Measurements from ENCODE around the gene CYP19A1. TPM values are rescaled to one million over a fixed set of nuclear protein-coding genes. Genes with fewer than 3 reads are reported as not detected.

CYP19A1 gene
- total and polyA plus RNA-seq, 2 of the 8 experiments (the other 6 are each of a cell fraction or from before 2014, with no cell fraction given): not detected

- Histone ChIP-seq H4K20me1 (replicated peaks in 1 of 2; ENCODE audit: control insufficient read depth in 1 of 2, insufficient read depth in 2 of 2, low read length in 2 of 2) (no peaks in the 10 kb centered on the region), H2BK12ac (ENCODE audit: low read depth, low read length) (no peak overlapping the region), H3K4ac (replicated peaks; ENCODE audit: insufficient read length, low read depth, low read length) (no peak overlapping the region), H3K9ac (replicated peaks in 1 of 4; ENCODE audit: extremely low read depth in 1 of 4, low read depth in 3 of 4, low read length in 3 of 4) (no peak overlapping the region), H2BK5ac (ENCODE audit: low read depth, low read length) (no peak overlapping the region), H4K5ac (ENCODE audit: insufficient read length, low read depth, low read length) (no peak overlapping the region), H2AFZ (ENCODE audit: low read length) (no peak overlapping the region), H3K56ac (replicated peaks; ENCODE audit: insufficient read length, low read depth, low read length) (no peak overlapping the region), H3K4me2 (ENCODE audit: insufficient read depth in 1 of 2, low read depth in 2 of 2, low read length in 2 of 2) (no peak overlapping the region), H3K23me2 (ENCODE audit: low read depth, low read length) (no peaks in the 10 kb centered on the region), H2BK20ac (ENCODE audit: low read length) (no peak overlapping the region), H2BK120ac (replicated peaks; ENCODE audit: low read depth, low read length) (no peak overlapping the region), H3K23ac (ENCODE audit: insufficient read length) (no peak overlapping the region), H3K18ac (ENCODE audit: extremely low read depth, low read length) (no peak overlapping the region), H3K14ac (ENCODE audit: insufficient read length) (no peak overlapping the region), H3K27ac (ENCODE audit: low read depth, low read length) (no peak overlapping the region), H3K4me1 (replicated peaks in 1 of 4; ENCODE audit: control insufficient read depth in 3 of 4, insufficient read depth in 4 of 4, low read length in 3 of 4) (no peaks in the 10 kb centered on the region), H2AK5ac (ENCODE audit: low read depth, low read length) (no peak overlapping the region), H3K27me3 (replicated peaks in 1 of 4; ENCODE audit: control insufficient read depth in 3 of 4, extremely low read depth in 1 of 4, insufficient read depth in 3 of 4, low read length in 3 of 4) (no peaks in the 10 kb centered on the region), H3K79me2 (ENCODE audit: control insufficient read depth in 1 of 2, insufficient read depth in 2 of 2, low read length in 2 of 2) (no peaks in the 10 kb centered on the region), H3K36me3 (ENCODE audit: control insufficient read depth in 2 of 4, insufficient read depth in 4 of 4, low read length in 3 of 4) (no peaks in the 10 kb centered on the region), H3K4me3 (ENCODE audit: extremely low read depth in 1 of 4, insufficient read depth in 2 of 4, low read depth in 3 of 4, low read length in 4 of 4) (no peak overlapping the region), H3K9me3 (ENCODE audit: insufficient read depth in 2 of 2, low read depth in 1 of 2, low read length in 1 of 2) (no peaks in the 10 kb centered on the region), H4K91ac (replicated peaks; ENCODE audit: insufficient read length, low read length) (no peak overlapping the region), H2BK15ac (ENCODE audit: low read length) (no peak overlapping the region), H3K79me1 (ENCODE audit: low read depth, low read length) (no peaks in the 10 kb centered on the region; the same call in 1 of the 2 replicates), H4K8ac (ENCODE audit: extremely low read depth, insufficient read depth, low read length) (no peak overlapping the region)
- WGBS, 2 experiments (ENCODE audit: extremely low coverage in 1 of 2, insufficient coverage in 1 of 2, insufficient read length in 1 of 2, insufficient replicate concordance in 2 of 2, low coverage in 1 of 2, low lambda C conversion rate in 2 of 2, missing lambda C conversion rate in 1 of 2): 77% methylated on average over 3 of the region's 3 CpGs; no CpG with 5 or more reads in 1 of the 2 experiments
- FAIRE-seq (no peak), DNase-seq (ENCODE audit: low read depth in 1 of 2, low spot score in 2 of 2) (no peak)
- ChIA-PET CTCF (ENCODE audit: partially characterized antibody) (interaction anchor here (3.2 kb wide), 1 partner anchor 8 kb away, joined by 17 read pairs; no protein-coding TSS in a partner anchor), POLR2A (ENCODE audit: partially characterized antibody) (interaction anchor here (0.6 kb wide), 1 partner anchor 819 kb away, joined by 3 read pairs; no protein-coding TSS in a partner anchor)
- TF ChIP-seq NRF1 (IDR thresholded peaks at IDR 0.05; ENCODE audit: low read depth, low read length): no peak
- TF ChIP-seq ZNF274 (IDR thresholded peaks at IDR 0.05; ENCODE audit: borderline replicate concordance, extremely low read depth, low read length): no peak
- no peak for TF ChIP-seq CEBPB (IDR thresholded peaks at IDR 0.05; ENCODE audit: low read depth, low read length)
- TF ChIP-seq POU5F1 (IDR thresholded peaks at IDR 0.05; ENCODE audit: low read depth, low read length): no peak
- TF ChIP-seq EP300 (IDR thresholded peaks at IDR 0.05; ENCODE audit: borderline replicate concordance in 1 of 2, low read depth in 2 of 2, low read length in 2 of 2): no peak
- no peak for TF ChIP-seq SIRT6 (IDR thresholded peaks at IDR 0.05; ENCODE audit: low read length)
- TF ChIP-seq TAF1 (IDR thresholded peaks at IDR 0.05; ENCODE audit: low read depth, low read length): no peak
- no peak for TF ChIP-seq CTCF (IDR thresholded peaks at IDR 0.05; ENCODE audit: control extremely low read depth in 1 of 3, insufficient read depth in 1 of 3, low read depth in 1 of 3, low read length in 3 of 3)
- no peak for TF ChIP-seq JUND (IDR thresholded peaks at IDR 0.05; ENCODE audit: low read length)
- no peak for TF ChIP-seq KDM1A (IDR thresholded peaks at IDR 0.05; ENCODE audit: borderline replicate concordance, low read length)
- TF ChIP-seq MAX (IDR thresholded peaks at IDR 0.05): no peak
- no peak for TF ChIP-seq TBP (IDR thresholded peaks at IDR 0.05; ENCODE audit: low read depth, low read length)
Measured at GRCh38 chr15:51200792-51201191, 137.6 kb downstream of the CYP19A1 start.
